ENCODE data around the gene PTH.

The PTH gene

DNA sequence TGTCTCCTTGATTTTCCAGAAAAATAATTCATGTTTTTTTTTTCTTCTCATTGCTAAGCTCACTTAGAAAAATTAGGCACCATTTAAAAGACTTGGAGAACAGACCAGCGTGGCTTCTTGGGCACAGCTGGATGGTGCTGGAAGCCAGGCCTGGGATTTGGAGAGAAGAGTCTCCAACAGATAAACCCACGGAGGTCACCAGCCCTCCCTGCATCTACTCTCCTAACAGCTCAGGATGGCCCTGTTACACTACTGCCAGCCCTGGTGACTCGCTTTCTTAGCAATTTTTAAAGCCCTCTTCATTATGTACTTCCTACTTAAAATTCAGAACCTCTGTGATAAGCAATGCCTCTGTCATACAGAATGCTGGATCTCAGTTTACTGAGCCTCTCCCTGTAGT lies 1.7 kb downstream of the PTH start:
- in situ Hi-C loops (cut with MboI; ENCODE audit: low pct_unique_long_range_greater_than_20kb, low sequenced_read_pairs, unreplicated experiment): no loop called here
- TF ChIP-seq, protein P1, sequence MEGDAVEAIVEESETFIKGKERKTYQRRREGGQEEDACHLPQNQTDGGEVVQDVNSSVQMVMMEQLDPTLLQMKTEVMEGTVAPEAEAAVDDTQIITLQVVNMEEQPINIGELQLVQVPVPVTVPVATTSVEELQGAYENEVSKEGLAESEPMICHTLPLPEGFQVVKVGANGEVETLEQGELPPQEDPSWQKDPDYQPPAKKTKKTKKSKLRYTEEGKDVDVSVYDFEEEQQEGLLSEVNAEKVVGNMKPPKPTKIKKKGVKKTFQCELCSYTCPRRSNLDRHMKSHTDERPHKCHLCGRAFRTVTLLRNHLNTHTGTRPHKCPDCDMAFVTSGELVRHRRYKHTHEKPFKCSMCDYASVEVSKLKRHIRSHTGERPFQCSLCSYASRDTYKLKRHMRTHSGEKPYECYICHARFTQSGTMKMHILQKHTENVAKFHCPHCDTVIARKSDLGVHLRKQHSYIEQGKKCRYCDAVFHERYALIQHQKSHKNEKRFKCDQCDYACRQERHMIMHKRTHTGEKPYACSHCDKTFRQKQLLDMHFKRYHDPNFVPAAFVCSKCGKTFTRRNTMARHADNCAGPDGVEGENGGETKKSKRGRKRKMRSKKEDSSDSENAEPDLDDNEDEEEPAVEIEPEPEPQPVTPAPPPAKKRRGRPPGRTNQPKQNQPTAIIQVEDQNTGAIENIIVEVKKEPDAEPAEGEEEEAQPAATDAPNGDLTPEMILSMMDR (IDR thresholded peaks at IDR 0.05; ENCODE audit: extremely low read depth, insufficient read depth, missing control alignments): no peak
- no peak for DNase-seq (ENCODE audit: low spot score)

DNA sequence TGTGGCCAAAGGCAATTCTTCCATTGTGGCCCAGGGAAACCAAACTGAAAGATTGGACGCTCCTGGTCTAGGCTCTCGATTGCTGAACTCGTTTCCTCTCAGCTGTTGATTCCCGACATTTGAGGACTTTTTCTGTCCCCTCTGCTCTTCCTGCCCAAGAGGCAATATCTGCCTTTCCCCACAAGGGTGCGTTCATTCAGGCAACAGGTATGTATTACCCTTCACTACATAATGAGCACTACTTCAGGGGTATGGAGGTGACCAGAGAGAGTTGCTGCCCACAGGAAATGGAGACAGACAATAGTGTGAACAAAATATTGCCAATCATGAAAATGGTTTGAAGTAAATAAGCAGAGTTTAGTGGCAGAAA lies 8.2 kb downstream of the PTH start:
- in situ Hi-C loops (cut with MboI; ENCODE audit: low pct_unique_long_range_greater_than_20kb, low sequenced_read_pairs, unreplicated experiment): no loop called here
- peak; percentile 42 for DNase-seq (ENCODE audit: low spot score)
- TF ChIP-seq, protein P1 (IDR thresholded peaks at IDR 0.05; ENCODE audit: extremely low read depth, insufficient read depth, missing control alignments): peak; percentile 51

DNA sequence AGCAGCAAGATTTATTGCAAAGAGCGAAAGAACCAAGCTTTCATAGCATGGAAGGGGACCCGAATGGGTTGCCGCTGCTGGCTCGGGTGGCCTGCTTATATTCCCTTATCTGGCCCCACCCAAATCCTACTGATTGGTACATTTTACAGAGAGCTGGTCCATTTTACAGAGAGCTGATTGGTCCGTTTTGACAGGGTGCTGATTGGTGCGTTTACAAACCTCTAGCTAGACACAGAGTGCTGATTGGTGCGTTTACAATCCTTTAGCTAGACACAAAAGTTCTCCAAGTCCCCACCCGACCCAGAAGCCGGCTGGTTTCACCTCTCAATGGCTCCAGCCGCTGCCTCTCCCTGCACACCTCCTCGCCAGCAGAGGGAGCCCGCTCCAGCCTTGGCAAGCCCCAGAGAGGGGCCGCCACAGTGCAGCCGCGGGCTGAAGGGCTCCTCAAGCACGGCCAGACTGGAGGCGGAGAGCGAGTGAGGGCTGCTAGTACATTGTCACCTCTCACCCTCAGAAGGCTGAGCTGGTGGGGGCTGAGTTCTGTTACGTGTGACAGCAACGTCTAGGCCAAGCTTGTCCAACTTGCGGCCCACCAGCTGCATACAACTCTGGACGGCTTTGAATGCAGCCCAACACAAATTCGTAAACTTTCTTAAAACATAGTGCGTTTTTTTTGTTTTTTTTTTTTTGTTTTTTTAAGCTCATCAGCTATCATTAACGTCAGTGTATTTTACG lies 8.7 kb downstream of the PTH start:
- peak; percentile 26 for DNase-seq (ENCODE audit: low spot score)
- in situ Hi-C loops (cut with MboI; ENCODE audit: low pct_unique_long_range_greater_than_20kb, low sequenced_read_pairs, unreplicated experiment): no loop called here

DNA sequence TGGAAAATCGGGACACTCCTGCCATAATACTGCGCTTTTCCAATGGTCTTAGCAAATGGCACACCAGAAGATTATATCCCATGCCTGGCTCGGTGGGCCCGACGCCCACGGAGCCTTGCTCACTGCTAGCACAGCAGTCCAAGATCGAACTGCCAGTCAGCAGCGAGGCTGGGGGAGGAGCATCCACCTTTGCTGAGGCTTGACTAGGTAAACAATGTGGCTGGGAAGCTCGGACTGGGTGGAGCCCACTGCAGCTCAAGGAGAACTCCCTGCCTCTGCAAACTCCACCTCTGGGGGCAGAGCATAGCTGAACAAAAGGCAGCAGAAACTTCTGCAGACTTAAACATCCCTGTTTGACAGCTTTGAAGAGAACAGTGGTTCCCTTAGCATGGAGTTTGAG lies 15.6 kb downstream of the PTH start:
- in situ Hi-C loops (cut with MboI; ENCODE audit: low pct_unique_long_range_greater_than_20kb, low sequenced_read_pairs, unreplicated experiment): no loop called here
- TF ChIP-seq, protein P1 (IDR thresholded peaks at IDR 0.05; ENCODE audit: extremely low read depth, insufficient read depth, missing control alignments): no peak
- no peak for DNase-seq (ENCODE audit: low spot score)

More for the DNA sequence above, 8.7 kb downstream of the PTH start:
- TF ChIP-seq, protein P1 (IDR thresholded peaks at IDR 0.05; ENCODE audit: extremely low read depth, insufficient read depth, missing control alignments): peak; percentile 75

DNA sequence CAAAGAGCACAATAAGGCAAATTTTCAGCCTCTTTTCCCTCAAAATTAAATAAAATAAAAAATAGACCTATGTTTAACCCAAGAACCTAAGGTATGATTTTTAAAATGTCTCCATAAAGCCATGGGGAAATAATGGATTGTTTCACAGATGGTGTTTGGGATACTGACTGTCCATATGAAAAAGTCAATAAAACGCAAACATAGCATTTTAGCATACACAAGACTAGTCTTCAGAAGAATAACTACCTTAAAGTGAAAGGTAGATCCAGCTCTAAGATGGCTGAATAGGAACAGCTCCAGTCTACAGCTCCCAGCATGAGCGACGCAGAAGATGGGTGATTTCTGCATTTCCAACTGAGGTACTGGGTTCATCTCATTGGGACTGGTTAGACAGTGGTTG lies 16.1 kb downstream of the PTH start:
- TF ChIP-seq, protein P1 (IDR thresholded peaks at IDR 0.05; ENCODE audit: extremely low read depth, insufficient read depth, missing control alignments): no peak
- in situ Hi-C loops (cut with MboI; ENCODE audit: low pct_unique_long_range_greater_than_20kb, low sequenced_read_pairs, unreplicated experiment): no loop called here

DNA sequence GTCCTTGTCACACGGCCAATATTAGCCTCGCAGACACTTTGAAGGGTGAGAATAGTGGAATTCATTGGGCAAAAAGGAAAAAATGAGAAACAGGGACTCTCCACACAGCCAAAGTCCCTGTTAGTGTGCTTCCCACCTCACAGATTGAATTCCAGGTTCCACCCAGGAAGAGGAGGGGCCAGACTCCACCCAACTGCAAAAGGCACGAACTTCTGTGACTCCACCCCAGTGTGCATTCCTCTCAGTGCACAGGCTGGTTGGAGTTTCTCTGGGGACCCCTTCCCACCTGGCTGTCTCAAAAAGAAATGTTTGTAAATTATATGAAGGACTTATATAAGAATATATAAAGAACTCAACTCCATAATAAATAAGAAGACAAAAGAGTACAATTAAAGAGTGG lies 20.7 kb downstream of the PTH start:
- DNase-seq (ENCODE audit: low spot score): no peak
- in situ Hi-C loops (cut with MboI; ENCODE audit: low pct_unique_long_range_greater_than_20kb, low sequenced_read_pairs, unreplicated experiment): no loop called here
- TF ChIP-seq, protein P1 (IDR thresholded peaks at IDR 0.05; ENCODE audit: extremely low read depth, insufficient read depth, missing control alignments): no peak

More for the DNA sequence above, 16.1 kb downstream of the PTH start:
- no peak for DNase-seq (ENCODE audit: low spot score)
